HG03439 (cell line): ENCODE data around the gene RITA1.
A peak's percentile ranks its signal among the peaks of the same experiment; 100 is the strongest.
"Not testable (repeated sequence)": the region's sequence is repeated elsewhere in the genome, so short reads cannot be mapped to it uniquely, and the experiment has no call there.

Source experiments
- ATAC-seq: cut with Tn5 transposase; IDR thresholded peaks from one replicate; pipeline ENCODE4 v1.9.1; 2021; ENCODE audit warnings: mild to moderate bottlenecking, moderate library complexity; ENCODE audit not compliant: unreplicated experiment

RITA1 gene

GRCh38 chr12:113185180-113186032 lies at the start of gene RITA1, which contains the start of gene DDX54:
RITA1 (plus strand) TSS chr12:113185721; CDS start chr12:113186747, 1,026 bp downstream.
DDX54 (minus strand) TSS chr12:113185478; CDS start chr12:113185451, 27 bp downstream.
- peak; percentile 58 for ATAC-seq

GRCh38 chr12:113136128-113136989 lies 49.2 kb upstream of the RITA1 start:
- no peak for ATAC-seq

- ATAC-seq = no peak
These were observed 48.5 kb upstream of the RITA1 start for GRCh38 chr12:113136990-113137511.

GRCh38 chr12:113137861-113138783 lies 47.4 kb upstream of the RITA1 start:
- no peak for ATAC-seq

- ATAC-seq = no peak
These were observed 46.7 kb upstream of the RITA1 start for GRCh38 chr12:113138826-113139225.

GRCh38 chr12:113140706-113141105 lies 44.8 kb upstream of the RITA1 start:
- ATAC-seq = no peak

GRCh38 chr12:113141716-113142115 lies 43.8 kb upstream of the RITA1 start:
- ATAC-seq = not testable (repeated sequence)

GRCh38 chr12:113142173-113142885 lies 43.2 kb upstream of the RITA1 start:
- ATAC-seq = no peak

- no peak for ATAC-seq
These were observed 42.6 kb upstream of the RITA1 start for GRCh38 chr12:113142886-113143332.

GRCh38 chr12:113143959-113144358 lies 41.6 kb upstream of the RITA1 start:
- no peak for ATAC-seq

GRCh38 chr12:113144806-113145205 lies 40.7 kb upstream of the RITA1 start:
- ATAC-seq = no peak

GRCh38 chr12:113145720-113146551 lies 39.6 kb upstream of the RITA1 start:
- ATAC-seq = no peak

- ATAC-seq = no peak
These were observed 38.5 kb upstream of the RITA1 start for GRCh38 chr12:113146999-113147398.

GRCh38 chr12:113149361-113150150 lies 36.0 kb upstream of the RITA1 start, which contains the start of gene CFAP73:
CFAP73 (plus strand) TSS chr12:113149724; CDS start chr12:113149858, 134 bp downstream.
- no peak for ATAC-seq

GRCh38 chr12:113151655-113152054 lies 33.9 kb upstream of the RITA1 start:
- ATAC-seq = no peak

GRCh38 chr12:113152196-113152834 lies 33.2 kb upstream of the RITA1 start:
- ATAC-seq = no peak
